SK-N-SH (cell line): ENCODE data around the gene PLCE1. TPM values are rescaled to one million over a fixed set of nuclear protein-coding genes. Genes with fewer than 3 reads are reported as not detected.
"Not testable (repeated sequence)": the region's sequence is repeated elsewhere in the genome, so short reads cannot be mapped to it uniquely, and the experiment has no call there.

Source experiments
- CTCF ChIA-PET: fragments of 300-600, 350-600 bp; formaldehyde crosslinking; extraction: SDS; loops from one replicate; lab custom pipeline; 2021; lab: Yijun Ruan, JAX
- POLR2A ChIA-PET: fragments of 350-600 bp; sonication (Branson Sonifier 250); formaldehyde crosslinking; extraction: SDS; loops from one replicate; lab custom pipeline; 2020; ENCODE audit warnings: antibody characterized with exemption, inconsistent platforms; lab: Yijun Ruan, JAX
- DNase-seq: peaks from one replicate; pipeline ENCODE4 v3.0.0; 2012
- H2AFZ ChIP-seq: fragments of 200-600 bp; sonication (generic); 2 replicates; pipeline ENCODE4 v1.8.1; 2016; ENCODE audit warnings: antibody characterized with exemption, mild to moderate bottlenecking, low read depth
- H3F3A ChIP-seq: fragments of 200-600 bp; sonication (generic); replicated peaks from 2 replicates; pipeline ENCODE3; 2016; ENCODE audit warnings: antibody characterized with exemption, mild to moderate bottlenecking; ENCODE audit not compliant: insufficient read depth
- H3K27ac ChIP-seq, 2 experiments: fragments of 200-500 bp in 1 of 2; fragments of 200-600 bp in 1 of 2; sonication (Bioruptor generic) in 1 of 2; sonication (generic), shearing (Covaris generic) in 1 of 2; 2 replicates each; pipeline versions ENCODE4 v1.5.1 to v1.6.1; 2014 to 2016; ENCODE audit warnings: low read depth in 2 of 2, inconsistent platforms in 1 of 2, low read length in 1 of 2, mild to moderate bottlenecking in 1 of 2, mixed read lengths in 1 of 2
- H3K27me3 ChIP-seq: fragments of 200-600 bp; sonication (generic), shearing (Covaris generic); 2 replicates; pipeline ENCODE4 v1.6.1; 2016; ENCODE audit warnings: mixed run types; ENCODE audit not compliant: insufficient read depth
- H3K36me3 ChIP-seq, 2 experiments: fragments of 200-500 bp in 1 of 2; fragments of 200-600 bp in 1 of 2; sonication (Bioruptor generic) in 1 of 2; sonication (generic) in 1 of 2; replicated peaks in 1 of 2; 2 replicates each; pipeline versions ENCODE3 to v1.5.1; 2014 to 2016; ENCODE audit warnings: low read length in 1 of 2, mild to moderate bottlenecking in 1 of 2; ENCODE audit not compliant: insufficient read depth in 2 of 2, control insufficient read depth in 1 of 2
- H3K4me1 ChIP-seq, 2 experiments: fragments of 200-500 bp in 1 of 2; fragments of 200-600 bp in 1 of 2; sonication (Bioruptor generic) in 1 of 2; sonication (generic), shearing (Covaris generic) in 1 of 2; 2 replicates each; pipeline versions ENCODE4 v1.5.1 to v1.6.1; 2014 to 2016; ENCODE audit warnings: low read depth in 1 of 2, low read length in 1 of 2, mixed run types in 1 of 2; ENCODE audit not compliant: insufficient read depth in 2 of 2, control insufficient read depth in 1 of 2
- H3K4me2 ChIP-seq: fragments of 200-600 bp; sonication (generic), shearing (Covaris generic); 2 replicates; pipeline ENCODE4 v1.6.1; 2017; ENCODE audit warnings: mixed run types
- H3K4me3 ChIP-seq, 2 experiments: fragments of 200-500 bp in 1 of 2; fragments of 200-600 bp in 1 of 2; sonication (Bioruptor generic) in 1 of 2; sonication (generic), shearing (Covaris generic) in 1 of 2; 2 replicates each; pipeline versions ENCODE4 v1.5.1 to v1.8.1; 2014 to 2016; ENCODE audit warnings: low read depth in 2 of 2, inconsistent platforms in 1 of 2, low read length in 1 of 2, mild to moderate bottlenecking in 1 of 2, mixed read lengths in 1 of 2, moderate library complexity in 1 of 2
- H3K79me2 ChIP-seq: fragments of 200-600 bp; sonication (generic); 2 replicates; pipeline ENCODE4 v1.8.1; 2017; ENCODE audit warnings: mild to moderate bottlenecking; ENCODE audit not compliant: insufficient read depth
- H3K9ac ChIP-seq: fragments of 200-600 bp; sonication (generic); 2 replicates; pipeline ENCODE4 v1.6.1; 2017; ENCODE audit warnings: mixed run types
- H3K9me2 ChIP-seq: fragments of 200-600 bp; sonication (generic); 2 replicates; pipeline ENCODE4 v1.6.1; 2017; ENCODE audit warnings: mixed run types
- H3K9me3 ChIP-seq: fragments of 200-600 bp; sonication (generic); 2 replicates; pipeline ENCODE4 v1.6.1; 2017; ENCODE audit warnings: mixed run types, mild to moderate bottlenecking, moderate library complexity
- H4K20me1 ChIP-seq: fragments of 200-600 bp; sonication (generic); 2 replicates; pipeline ENCODE4 v1.6.1; 2017; ENCODE audit warnings: mild to moderate bottlenecking, mixed run types; ENCODE audit not compliant: insufficient read depth
- EZH2phosphoT487 ChIP-seq: fragments of 200-600 bp; sonication (generic); IDR thresholded peaks from 2 replicates; pipeline ENCODE4 v1.6.1; 2017; ENCODE audit warnings: low read depth, mixed run types, mild to moderate bottlenecking, antibody characterized with exemption, moderate library complexity, borderline replicate concordance
- FOSL2 ChIP-seq: IDR thresholded peaks from 2 replicates; pipeline ENCODE4 v1.4.0; 2012; ENCODE audit warnings: low read depth, mild to moderate bottlenecking, moderate library complexity, borderline replicate concordance
- GABPA ChIP-seq: IDR thresholded peaks from 2 replicates; pipeline ENCODE4 v1.4.0; 2012; ENCODE audit warnings: low read depth, mild to moderate bottlenecking
- GATA2 ChIP-seq: sonication (generic); formaldehyde crosslinking; IDR thresholded peaks from 2 replicates; pipeline ENCODE4 v1.5.0; 2020; ENCODE audit warnings: mild to moderate bottlenecking, missing genetic modification reagents
- MXI1 ChIP-seq: IDR thresholded peaks from 2 replicates; pipeline ENCODE4 v1.6.1; 2012; ENCODE audit warnings: mild to moderate bottlenecking, low read depth, low read length, improper control_type of control experiment
- NFIC ChIP-seq: IDR thresholded peaks from 2 replicates; pipeline ENCODE4 v1.4.0; 2012; ENCODE audit warnings: borderline replicate concordance
- RXRA ChIP-seq: IDR thresholded peaks from 2 replicates; pipeline ENCODE4 v1.4.0; 2012; ENCODE audit warnings: low read depth, mild to moderate bottlenecking, borderline replicate concordance
- TCF12 ChIP-seq: IDR thresholded peaks from 2 replicates; pipeline ENCODE4 v1.4.0; 2012
- TEAD4 ChIP-seq: IDR thresholded peaks from 2 replicates; pipeline ENCODE4 v1.4.0; 2012; ENCODE audit warnings: mild to moderate bottlenecking, borderline replicate concordance; ENCODE audit not compliant: insufficient read depth
- YY1 ChIP-seq: IDR thresholded peaks from 2 replicates; pipeline ENCODE4 v1.4.0; 2012; ENCODE audit warnings: low read depth, mild to moderate bottlenecking
- WGBS: methylation state at CpG from one replicate; pipeline ENCODE4 v1.1.6; 2017; ENCODE audit warnings: low lambda C conversion rate; 5-methylcytosine and 5-hydroxymethylcytosine counted together
- polyA plus RNA-seq, 3 experiments: library from polyadenylated mRNA; depleted of rRNA; stranded (reverse); fragments of >200 nt; gene quantifications; 2 replicates each; pipeline ENCODE4 v1.2.3, GENCODE V29; 2012
- TF ChIP-seq, protein P1 (sequence below): IDR thresholded peaks from 2 replicates; pipeline ENCODE4 v1.4.0; 2012; ENCODE audit warnings: low read depth, borderline replicate concordance
- TF ChIP-seq, protein P2 (sequence below): fragments of 150-350 bp; IDR thresholded peaks from 2 replicates; pipeline ENCODE4 v1.6.1; 2017; ENCODE audit warnings: antibody characterized with exemption, low read length, low read depth, borderline replicate concordance
- TF ChIP-seq, protein P3 (sequence below): IDR thresholded peaks from 2 replicates; pipeline ENCODE4 v1.4.0; 2012; ENCODE audit warnings: low read depth

The PLCE1 gene
- polyA plus RNA-seq, 1 of the 3 experiments (the other 2 are of a cell fraction), result 1.2 TPM

DNA sequence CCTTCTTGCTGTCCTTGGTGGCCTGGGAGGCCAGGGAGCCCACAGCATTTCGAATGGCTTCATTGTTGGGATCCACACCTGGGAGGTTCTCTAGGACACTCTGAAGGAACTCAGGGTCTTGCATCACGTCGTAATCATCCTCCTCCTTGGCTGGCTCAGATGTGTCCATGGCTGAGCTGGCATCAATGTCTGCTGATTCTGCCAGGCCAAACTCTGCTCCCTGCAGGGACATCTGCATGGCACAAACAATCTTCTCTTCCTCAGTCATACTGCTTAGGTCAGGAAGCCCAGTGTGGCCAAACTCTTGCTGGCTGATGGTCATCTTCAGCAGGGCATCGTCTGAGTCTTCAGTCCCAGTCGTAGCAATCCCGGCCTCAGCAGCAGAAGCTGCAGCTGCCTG, 34.9 kb upstream of the PLCE1 start:
- H3K79me2 ChIP-seq, result no peaks in the 10 kb centered on the region
- DNase-seq, result no peak
- no peak overlapping the region for H3K4me3 ChIP-seq
- peaks cover 0 to 5% of the 10 kb centered on the region in 2 experiments; a peak in 2 of 4 replicates for H3K4me1 ChIP-seq
- ChIA-PET CTCF (interaction anchor here (1.1 kb wide), 1 partner anchor 42 kb away, joined by 3 read pairs; no protein-coding TSS in a partner anchor), POLR2A (no interaction called here)
- H4K20me1 ChIP-seq, result no peaks in the 10 kb centered on the region
- no peaks in the 10 kb centered on the region for H3K27me3 ChIP-seq
- H3F3A ChIP-seq, result no peaks in the 10 kb centered on the region
- no peaks in the 10 kb centered on the region for H3K36me3 ChIP-seq
- H3K4me2 ChIP-seq, result no peak overlapping the region
- H3K27ac ChIP-seq, result no peak overlapping the region
- H3K9me3 ChIP-seq, result no peaks in the 10 kb centered on the region
- H3K9ac ChIP-seq, result no peak overlapping the region
- no peak overlapping the region for H2AFZ ChIP-seq
- H3K9me2 ChIP-seq, result no peaks in the 10 kb centered on the region
- 75% methylated on average over 5 of the region's 6 CpGs for WGBS
- TF ChIP-seq FOSL2 (no peak), EZH2phosphoT487 (no peak), RXRA (no peak), NFIC (no peak), GABPA (no peak), YY1 (no peak), TEAD4 (no peak), GATA2 (no peak), MXI1 (no peak), TCF12 (no peak)
- TF ChIP-seq, protein P1, sequence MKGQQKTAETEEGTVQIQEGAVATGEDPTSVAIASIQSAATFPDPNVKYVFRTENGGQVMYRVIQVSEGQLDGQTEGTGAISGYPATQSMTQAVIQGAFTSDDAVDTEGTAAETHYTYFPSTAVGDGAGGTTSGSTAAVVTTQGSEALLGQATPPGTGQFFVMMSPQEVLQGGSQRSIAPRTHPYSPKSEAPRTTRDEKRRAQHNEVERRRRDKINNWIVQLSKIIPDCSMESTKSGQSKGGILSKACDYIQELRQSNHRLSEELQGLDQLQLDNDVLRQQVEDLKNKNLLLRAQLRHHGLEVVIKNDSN, result no peak
- TF ChIP-seq, protein P2, sequence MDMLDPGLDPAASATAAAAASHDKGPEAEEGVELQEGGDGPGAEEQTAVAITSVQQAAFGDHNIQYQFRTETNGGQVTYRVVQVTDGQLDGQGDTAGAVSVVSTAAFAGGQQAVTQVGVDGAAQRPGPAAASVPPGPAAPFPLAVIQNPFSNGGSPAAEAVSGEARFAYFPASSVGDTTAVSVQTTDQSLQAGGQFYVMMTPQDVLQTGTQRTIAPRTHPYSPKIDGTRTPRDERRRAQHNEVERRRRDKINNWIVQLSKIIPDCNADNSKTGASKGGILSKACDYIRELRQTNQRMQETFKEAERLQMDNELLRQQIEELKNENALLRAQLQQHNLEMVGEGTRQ, result no peak
- TF ChIP-seq, protein P3, sequence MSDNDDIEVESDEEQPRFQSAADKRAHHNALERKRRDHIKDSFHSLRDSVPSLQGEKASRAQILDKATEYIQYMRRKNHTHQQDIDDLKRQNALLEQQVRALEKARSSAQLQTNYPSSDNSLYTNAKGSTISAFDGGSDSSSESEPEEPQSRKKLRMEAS, result no peak

DNA sequence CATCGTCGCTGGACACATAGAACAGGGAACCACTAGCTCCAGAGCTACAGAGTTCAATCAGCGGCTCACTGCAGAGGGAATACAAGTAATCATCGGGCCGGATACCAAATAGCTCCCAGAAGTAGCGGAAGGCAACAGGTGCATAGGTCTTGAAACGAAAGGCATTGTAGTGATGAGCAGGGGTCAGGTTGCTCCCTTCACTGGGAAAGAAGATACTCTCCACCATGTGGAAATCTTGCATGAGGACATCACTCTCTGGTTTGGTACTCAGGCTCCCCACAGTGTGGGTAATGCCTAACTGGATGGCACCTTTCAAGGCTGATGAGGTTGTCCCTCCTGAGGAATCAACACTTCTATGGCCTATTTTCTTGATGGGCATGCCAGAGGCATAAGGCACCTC, 32.7 kb upstream of the PLCE1 start:
- H3K9me2 ChIP-seq, H3K36me3 ChIP-seq, H4K20me1 ChIP-seq, H3F3A ChIP-seq, H3K4me1 ChIP-seq, H3K4me3 ChIP-seq, H3K4me2 ChIP-seq, DNase-seq, H3K9ac ChIP-seq, H3K9me3 ChIP-seq, H3K27ac ChIP-seq, H3K79me2 ChIP-seq, POLR2A ChIA-PET, H3K27me3 ChIP-seq, CTCF ChIA-PET, H2AFZ ChIP-seq: not testable (repeated sequence)
- whole genome bisulfite sequencing, result 91% methylated on average over 7 of the region's 7 CpGs
